HUES6 (cell line): ENCODE results near the gene TMEM167A.
"Not testable (repeated sequence)": the region's sequence is repeated elsewhere in the genome, so short reads cannot be mapped to it uniquely, and the experiment has no call there.

ENCODE experiments used
- H3K27ac ChIP-seq: 2 replicates; pipeline ENCODE4 v1.7.0; 2013; ENCODE audit warnings: low read depth, mild to moderate bottlenecking, low read length, inconsistent platforms
- H3K27me3 ChIP-seq: 2 replicates; pipeline ENCODE4 v1.6.1; 2013; ENCODE audit warnings: low read length; ENCODE audit not compliant: control insufficient read depth, insufficient read depth
- H3K36me3 ChIP-seq: 2 replicates; pipeline ENCODE4 v1.6.1; 2013; ENCODE audit warnings: low read length; ENCODE audit not compliant: control insufficient read depth, insufficient read depth
- H3K4me1 ChIP-seq: 2 replicates; pipeline ENCODE4 v1.6.1; 2013; ENCODE audit warnings: low read length; ENCODE audit not compliant: control insufficient read depth, insufficient read depth
- H3K4me3 ChIP-seq: 2 replicates; pipeline ENCODE4 v1.5.1; 2013; ENCODE audit warnings: low read depth, low read length
- H3K9ac ChIP-seq: one replicate; pipeline ENCODE4 v1.6.1; 2013; ENCODE audit warnings: mild to moderate bottlenecking, low read length
- H3K9me3 ChIP-seq: 2 replicates; pipeline ENCODE4 v1.6.1; 2013; ENCODE audit warnings: low read depth, low read length; ENCODE audit not compliant: control insufficient read depth, insufficient read depth

The TMEM167A gene

DNA sequence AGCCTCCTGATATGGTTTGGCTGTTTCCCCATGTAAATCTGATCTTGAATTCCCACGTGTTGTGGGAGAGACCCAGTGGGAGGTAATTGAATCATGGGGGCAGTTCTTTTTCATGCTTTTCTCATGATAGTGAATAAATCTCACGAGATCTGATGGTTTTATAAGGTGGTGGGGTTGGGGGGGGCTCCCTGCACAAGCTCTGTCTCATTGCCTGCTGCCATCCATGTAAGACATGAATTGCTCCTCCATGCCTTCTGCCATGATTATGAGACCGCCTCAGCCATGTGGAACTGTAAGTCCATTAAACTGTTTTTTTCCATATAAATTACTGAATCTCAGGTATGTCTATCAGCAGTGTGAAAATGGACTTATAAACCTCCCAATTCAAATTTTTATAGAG, 13.0 kb upstream of the TMEM167A start:
- Histone ChIP-seq H3K4me1 (no peaks in the 10 kb centered on the region), H3K9ac (no peak overlapping the region), H3K27ac (no peak overlapping the region), H3K36me3 (no peaks in the 10 kb centered on the region), H3K9me3 (peaks cover 11% of the 10 kb centered on the region), H3K4me3 (no peak overlapping the region), H3K27me3 (no peaks in the 10 kb centered on the region)

GRCh38 chr5:83085106-83085505, 7.9 kb upstream of the TMEM167A start:
- H3K9me3 ChIP-seq: no peaks in the 10 kb centered on the region
- H3K9ac ChIP-seq: no peak overlapping the region
- peaks cover 2% of the 10 kb centered on the region; the same call in 1 of the 2 replicates for H3K4me1 ChIP-seq
- H3K27ac ChIP-seq: no peak overlapping the region
- H3K4me3 ChIP-seq: no peak overlapping the region
- H3K36me3 ChIP-seq: no peaks in the 10 kb centered on the region
- no peaks in the 10 kb centered on the region for H3K27me3 ChIP-seq

DNA sequence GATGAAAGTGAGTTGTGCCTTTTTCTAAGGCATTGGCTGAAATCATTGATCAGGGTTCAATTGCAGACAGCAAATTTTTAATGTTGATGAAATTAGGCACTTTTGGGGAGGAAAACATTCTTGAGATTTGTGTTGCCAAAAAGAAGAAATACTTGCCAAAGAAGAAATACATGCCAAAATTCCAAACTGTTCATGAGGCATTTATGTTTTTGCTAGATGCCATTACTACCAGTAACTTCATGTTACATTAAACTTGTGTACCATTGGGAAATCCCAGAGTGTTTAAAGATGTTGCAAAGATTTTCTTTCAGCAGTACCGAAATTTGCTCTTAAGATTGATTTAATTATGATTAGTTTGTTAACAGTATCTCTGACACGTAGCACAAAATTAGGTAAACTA, 7.1 kb upstream of the TMEM167A start:
- Histone ChIP-seq H3K27ac (no peak overlapping the region), H3K4me1 (peaks cover 2% of the 10 kb centered on the region; the same call in 1 of the 2 replicates)

DNA sequence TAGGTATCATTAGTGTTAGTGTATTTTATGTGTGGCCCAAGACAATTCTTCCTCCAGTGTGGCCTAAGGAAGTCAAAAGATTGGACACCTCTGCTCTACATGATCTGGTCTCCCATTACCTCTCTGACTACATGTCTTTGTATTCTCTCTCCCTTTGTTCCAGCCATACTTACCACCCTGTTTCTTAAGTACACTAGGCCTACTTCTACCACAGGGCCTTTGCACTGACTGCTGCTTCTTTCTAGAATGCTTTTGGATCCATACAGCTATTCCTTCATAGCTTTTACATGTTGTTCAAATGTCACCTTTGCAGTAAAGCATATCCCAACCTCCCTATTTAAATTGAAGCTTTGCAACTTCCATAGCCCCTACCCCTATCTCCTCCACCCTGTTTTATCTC, 5.6 kb upstream of the TMEM167A start:
- H3K27me3 ChIP-seq: no peaks in the 10 kb centered on the region
- no peak overlapping the region for H3K27ac ChIP-seq

More for the DNA sequence above, 7.1 kb upstream of the TMEM167A start:
- Histone ChIP-seq H3K9me3 (no peaks in the 10 kb centered on the region), H3K4me3 (no peak overlapping the region), H3K36me3 (no peaks in the 10 kb centered on the region), H3K27me3 (no peaks in the 10 kb centered on the region), H3K9ac (no peak overlapping the region)

GRCh38 chr5:83077662-83078261, 568 bp upstream of the TMEM167A start:
- Histone ChIP-seq H3K27ac (peak overlapping the region; percentile 87), H3K4me3 (peak overlapping the region; percentile 88), H3K4me1 (peaks cover 2% of the 10 kb centered on the region), H3K9ac (peak overlapping the region; percentile 87), H3K27me3 (no peaks in the 10 kb centered on the region), H3K9me3 (no peaks in the 10 kb centered on the region), H3K36me3 (peaks cover 9% of the 10 kb centered on the region; the same call in 1 of the 2 replicates)

More for the DNA sequence above, 5.6 kb upstream of the TMEM167A start:
- Histone ChIP-seq H3K9me3 (no peaks in the 10 kb centered on the region), H3K9ac (no peak overlapping the region), H3K4me1 (peaks cover 2% of the 10 kb centered on the region), H3K4me3 (no peak overlapping the region), H3K36me3 (no peaks in the 10 kb centered on the region)

DNA sequence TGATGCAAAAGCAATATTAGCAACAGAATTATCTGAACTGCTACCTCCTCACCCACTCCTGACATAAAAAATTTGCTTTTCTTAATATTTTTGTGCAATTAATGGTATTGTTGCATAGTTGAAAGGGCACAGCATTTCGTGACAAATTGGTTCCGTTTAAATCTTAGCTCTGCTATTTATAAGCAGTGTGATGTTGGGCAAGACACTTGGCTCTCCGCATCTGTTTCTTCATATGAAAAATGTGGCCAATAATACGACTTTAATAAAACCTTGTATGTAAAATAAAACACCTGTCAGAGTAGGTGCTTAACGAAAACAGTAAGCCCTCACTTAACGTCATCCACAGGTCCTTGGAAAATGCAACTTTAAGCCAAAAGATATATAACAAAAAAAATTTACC, 4.2 kb downstream of the TMEM167A start:
- no peak overlapping the region for H3K4me3 ChIP-seq
- H3K27me3 ChIP-seq: no peaks in the 10 kb centered on the region
- no peaks in the 10 kb centered on the region for H3K9me3 ChIP-seq
- H3K36me3 ChIP-seq: peaks cover 9% of the 10 kb centered on the region; the same call in 1 of the 2 replicates
- H3K4me1 ChIP-seq: peaks cover 22% of the 10 kb centered on the region
- H3K9ac ChIP-seq: no peak overlapping the region
- H3K27ac ChIP-seq: no peak overlapping the region

DNA sequence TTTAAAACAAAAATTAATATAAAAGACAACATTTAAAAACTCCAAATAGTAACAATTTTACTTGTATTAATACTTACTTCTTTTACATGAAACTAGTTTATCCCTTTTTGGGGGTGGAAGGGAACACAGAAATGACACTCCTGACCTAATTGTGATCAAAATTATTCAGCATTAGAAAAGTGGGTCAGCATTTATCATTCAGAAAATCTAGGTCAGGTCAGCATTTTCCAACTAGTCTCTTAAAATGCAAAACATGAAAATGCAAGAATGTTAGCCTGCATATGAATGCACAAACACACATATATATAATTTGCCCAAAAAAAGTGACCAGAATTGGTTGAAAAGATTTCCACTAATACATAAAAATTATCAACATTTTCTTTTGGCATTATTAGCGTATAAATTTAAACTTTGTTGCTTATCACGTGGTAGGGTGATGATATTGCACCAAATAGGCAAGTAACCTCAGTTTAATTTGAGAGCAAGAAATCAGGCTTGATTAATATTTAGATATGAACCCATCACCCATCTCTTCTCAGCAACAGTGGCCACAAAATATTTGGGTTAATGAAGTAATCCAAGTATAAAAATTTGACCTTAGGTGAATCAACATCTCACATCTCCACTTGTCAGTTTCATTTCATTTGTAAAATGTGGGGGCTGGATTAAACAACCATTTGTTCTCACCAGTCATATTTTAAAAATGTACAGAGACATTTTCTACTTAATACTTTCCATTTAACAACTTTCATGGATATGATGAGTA, 5.7 kb downstream of the TMEM167A start:
- H3K4me1 ChIP-seq: peaks cover 28% of the 10 kb centered on the region; the same call in 1 of the 2 replicates
- H3K27ac ChIP-seq: no peak overlapping the region
- H3K36me3 ChIP-seq: peaks cover 9% of the 10 kb centered on the region; the same call in 1 of the 2 replicates
- no peak overlapping the region for H3K9ac ChIP-seq
- H3K4me3 ChIP-seq: no peak overlapping the region
- H3K9me3 ChIP-seq: no peaks in the 10 kb centered on the region
- no peaks in the 10 kb centered on the region for H3K27me3 ChIP-seq

- Histone ChIP-seq H3K4me1 (peaks cover 28% of the 10 kb centered on the region; the same call in 1 of the 2 replicates), H3K27ac (no peak overlapping the region), H3K9ac (no peak overlapping the region)
Measured at GRCh38 chr5:83069096-83069799, 7.9 kb downstream of the TMEM167A start.

DNA sequence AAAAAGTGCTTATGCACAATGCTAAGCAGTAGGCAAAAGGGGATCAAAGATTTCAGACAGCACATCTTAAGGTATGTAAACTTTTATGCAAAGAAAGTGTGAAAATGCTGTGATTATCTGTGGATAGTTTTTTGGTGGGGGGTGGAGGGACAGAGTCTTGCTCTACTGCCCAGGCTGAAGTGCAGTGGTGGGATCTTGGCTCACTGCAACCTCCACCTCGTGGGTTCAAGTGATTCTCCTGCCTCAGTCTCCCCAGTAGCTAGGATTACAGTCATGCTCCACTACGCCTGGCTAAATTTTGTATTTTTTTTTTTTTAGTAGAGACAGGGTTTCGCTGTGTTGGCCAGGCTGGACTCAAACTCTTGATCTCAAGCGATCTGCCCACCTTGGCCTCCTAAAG, 9.8 kb downstream of the TMEM167A start:
- not testable (repeated sequence) for H3K27me3 ChIP-seq, H3K9me3 ChIP-seq, H3K4me3 ChIP-seq, H3K9ac ChIP-seq, H3K27ac ChIP-seq
- Histone ChIP-seq H3K4me1 (peaks cover 28% of the 10 kb centered on the region; the same call in 1 of the 2 replicates), H3K36me3 (peaks cover 20% of the 10 kb centered on the region)

More at GRCh38 chr5:83069096-83069799, 7.9 kb downstream of the TMEM167A start:
- Histone ChIP-seq H3K9me3 (no peaks in the 10 kb centered on the region), H3K36me3 (peaks cover 9% of the 10 kb centered on the region), H3K4me3 (no peak overlapping the region), H3K27me3 (no peaks in the 10 kb centered on the region)

DNA sequence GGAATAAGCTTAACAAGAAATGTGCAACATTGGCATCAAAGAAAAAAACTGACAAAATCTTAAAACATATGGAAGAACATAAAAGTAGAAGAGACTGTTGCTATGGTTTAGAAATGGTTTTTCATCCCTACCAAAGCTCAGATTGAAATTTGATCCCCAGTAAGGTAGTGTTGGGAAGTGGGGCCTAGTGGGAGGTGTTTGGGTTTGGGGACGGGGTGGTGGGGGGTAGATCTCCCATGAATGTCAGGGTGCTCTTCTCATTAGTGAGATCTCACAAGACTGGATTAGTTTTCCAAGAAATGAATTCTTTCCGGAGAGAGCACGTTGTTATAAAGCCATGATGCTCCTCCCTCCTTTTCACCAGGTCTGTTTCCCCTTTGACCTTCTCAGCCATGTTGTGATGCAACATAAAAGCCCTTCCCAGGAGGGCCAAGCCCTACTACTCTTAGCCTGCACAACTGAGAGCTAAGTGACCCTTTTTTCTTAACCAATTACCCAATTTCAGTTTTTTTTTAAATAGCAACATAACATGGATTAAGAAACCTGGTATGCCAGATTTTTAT, 10.6 kb downstream of the TMEM167A start:
- Histone ChIP-seq H3K4me1 (peaks cover 23% of the 10 kb centered on the region; the same call in 1 of the 2 replicates), H3K36me3 (peaks cover 28% of the 10 kb centered on the region), H3K27me3 (no peaks in the 10 kb centered on the region), H3K27ac (no peak overlapping the region), H3K9ac (no peak overlapping the region), H3K4me3 (no peak overlapping the region), H3K9me3 (no peaks in the 10 kb centered on the region)
